GM12872 (cell line): Measurements from ENCODE around the gene EVX1.

Experiments used
- CTCF ChIP-seq: IDR thresholded peaks from 3 replicates; pipeline ENCODE4 v1.5.1; 2011; ENCODE audit warnings: low read depth, mild to moderate bottlenecking, low read length, moderate library complexity; ENCODE audit not compliant: insufficient read depth

Gene EVX1

GRCh38 chr7:27202862-27203134 lies 39.8 kb upstream of the EVX1 start:
- TF ChIP-seq CTCF = no peak

GRCh38 chr7:27203365-27203953 lies 39.1 kb upstream of the EVX1 start:
- no peak for TF ChIP-seq CTCF

GRCh38 chr7:27203964-27204594 lies 38.5 kb upstream of the EVX1 start:
- TF ChIP-seq CTCF = no peak

DNA sequence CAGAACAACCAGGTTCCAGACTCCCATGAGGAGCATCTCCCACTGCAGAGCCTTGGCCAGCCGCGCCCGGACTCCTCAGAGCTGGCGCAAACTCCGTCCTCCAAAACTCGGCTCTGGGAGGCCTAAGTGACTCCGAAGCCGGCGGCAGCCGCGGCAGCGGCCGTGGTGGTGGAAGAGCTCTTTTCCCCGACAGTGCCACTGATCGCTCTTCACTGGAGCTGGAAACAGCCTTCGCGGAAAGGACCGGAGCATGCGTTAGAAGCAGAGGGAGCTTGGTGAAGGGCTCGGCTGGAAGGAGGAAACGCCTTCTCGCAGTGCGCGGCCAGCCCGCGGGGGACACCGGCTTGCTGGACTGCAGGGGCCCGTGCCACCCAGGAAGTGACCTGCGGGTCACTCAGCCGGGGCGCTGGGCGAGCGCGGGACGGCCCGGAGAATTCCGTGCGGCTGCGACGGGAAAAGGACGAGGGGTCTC lies 37.7 kb upstream of the EVX1 start:
- no peak for TF ChIP-seq CTCF

- TF ChIP-seq CTCF = no peak
Observed at GRCh38 chr7:27205325-27206280, 37.0 kb upstream of the EVX1 start.

- no peak for TF ChIP-seq CTCF
Observed at GRCh38 chr7:27207348-27207985, 35.1 kb upstream of the EVX1 start.

DNA sequence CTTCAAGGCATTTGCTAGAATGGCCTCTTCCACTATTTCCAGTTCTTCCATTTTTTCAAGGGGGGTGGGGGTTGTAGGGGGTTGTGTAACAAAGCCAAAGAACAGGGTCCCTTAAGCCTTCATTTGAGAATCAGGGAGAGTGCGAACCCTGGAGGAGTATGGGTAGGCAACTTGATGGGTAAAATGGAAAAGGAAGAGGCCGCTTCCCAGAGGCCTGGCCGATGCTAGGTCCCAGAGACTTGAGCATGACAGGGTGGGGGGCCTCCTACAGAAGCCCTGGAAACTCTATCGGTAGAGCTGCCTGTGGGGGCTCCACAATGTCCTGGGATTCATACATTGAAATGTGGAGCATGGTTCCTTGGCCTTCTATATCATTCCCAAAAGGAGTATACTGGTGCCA lies 33.6 kb upstream of the EVX1 start:
- no peak for TF ChIP-seq CTCF
